ENCODE data around the gene TCTN2. TPM values are rescaled to one million over a fixed set of nuclear protein-coding genes. Genes with fewer than 3 reads are reported as not detected.

TCTN2 gene
- polyA plus RNA-seq, 3 donors: 0.24 to 1.1 TPM; not detected in 1

- DNase-seq: no peak
- Histone ChIP-seq H3K79me2 (ENCODE audit: insufficient read depth, low read length) (peaks cover 29% of the 10 kb centered on the region), H3K4me3 (replicated peaks in 1 of 3; ENCODE audit: low read depth in 2 of 3, low read length in 3 of 3) (peak overlapping the region in 1 of 3 experiments; percentile 96), H3K36me3 (replicated peaks in 1 of 2; ENCODE audit: control insufficient read depth in 1 of 2, insufficient read depth in 2 of 2, low read length in 2 of 2) (peaks cover 0 to 4% of the 10 kb centered on the region in 2 donors), H3K9ac (ENCODE audit: insufficient read depth, low read length, poor library complexity, severe bottlenecking) (no peak overlapping the region), H4K20me1 (ENCODE audit: insufficient read depth, low read length) (peaks cover 5% of the 10 kb centered on the region), H3K27ac (ENCODE audit: low read depth in 1 of 2, low read length in 2 of 2) (no peak overlapping the region), H3K27me3 (ENCODE audit: control insufficient read depth in 2 of 2, insufficient read depth in 2 of 2, low read length in 2 of 2) (no peaks in the 10 kb centered on the region), H3K4me2 (replicated peaks; ENCODE audit: extremely low read depth, low read length, poor library complexity, severe bottlenecking) (peak overlapping the region; percentile 99), H3K4me1 (ENCODE audit: control insufficient read depth in 1 of 2, insufficient read depth in 2 of 2, low read length in 2 of 2) (peaks cover 24 to 26% of the 10 kb centered on the region in 2 donors), H2AFZ (ENCODE audit: insufficient read depth, low read depth, low read length, poor library complexity, severe bottlenecking) (peak overlapping the region; percentile 45), H3K9me3 (replicated peaks in 1 of 2; ENCODE audit: control insufficient read depth in 1 of 2, insufficient read depth in 1 of 2, low read length in 2 of 2) (no peaks in the 10 kb centered on the region)
- Mint-ChIP-seq H3K36me3 (peaks cover 5 to 12% of the 10 kb centered on the region in 2 donors), H3K4me3 (peak overlapping the region; percentile 55 to 92), H3K4me1 (peaks cover 30% of the 10 kb centered on the region), H3K9me3 (peaks cover 0 to 3% (median 0%) of the 10 kb centered on the region in 7 donors), H3K27ac (peak overlapping the region in 3 of 7 donors; percentile 31 to 75 (median 43)), H3K27me3 (ENCODE audit: low read depth in 3 of 3) (peaks cover 0 to 12% (median 2%) of the 10 kb centered on the region in 3 donors)
- 31% methylated on average over 5 of the region's 10 CpGs for WGBS (ENCODE audit: insufficient coverage)
- TF ChIP-seq CTCF (IDR thresholded peaks at IDR 0.05): no peak
- intact Hi-C loops (cut with micrococcal nuclease): loop anchor here in 1 of 2 donors (5.0 kb wide), 1 partner anchor 42 kb away; the partner anchor contains the start of gene TCTN2
Observed at GRCh38 chr12:123713823-123714585, 43.1 kb downstream of the TCTN2 start.

- Mint-ChIP-seq H3K4me1 (peaks cover 30% of the 10 kb centered on the region), H3K27me3 (ENCODE audit: low read depth in 3 of 3) (peaks cover 0 to 12% (median 2%) of the 10 kb centered on the region in 3 donors), H3K9me3 (peaks cover 0 to 3% (median 0%) of the 10 kb centered on the region in 7 donors), H3K36me3 (peaks cover 13 to 24% of the 10 kb centered on the region in 2 donors), H3K27ac (no peak overlapping the region), H3K4me3 (no peak overlapping the region)
- Histone ChIP-seq H3K27ac (ENCODE audit: low read depth in 1 of 2, low read length in 2 of 2) (no peak overlapping the region), H4K20me1 (ENCODE audit: insufficient read depth, low read length) (peaks cover 5% of the 10 kb centered on the region), H3K9me3 (replicated peaks in 1 of 2; ENCODE audit: control insufficient read depth in 1 of 2, insufficient read depth in 1 of 2, low read length in 2 of 2) (no peaks in the 10 kb centered on the region), H3K4me2 (replicated peaks; ENCODE audit: extremely low read depth, low read length, poor library complexity, severe bottlenecking) (no peak overlapping the region), H3K9ac (ENCODE audit: insufficient read depth, low read length, poor library complexity, severe bottlenecking) (no peak overlapping the region), H3K36me3 (replicated peaks in 1 of 2; ENCODE audit: control insufficient read depth in 1 of 2, insufficient read depth in 2 of 2, low read length in 2 of 2) (peaks cover 7 to 16% of the 10 kb centered on the region in 2 donors), H3K79me2 (ENCODE audit: insufficient read depth, low read length) (peaks cover 29% of the 10 kb centered on the region), H3K27me3 (ENCODE audit: control insufficient read depth in 2 of 2, insufficient read depth in 2 of 2, low read length in 2 of 2) (no peaks in the 10 kb centered on the region), H3K4me1 (ENCODE audit: control insufficient read depth in 1 of 2, insufficient read depth in 2 of 2, low read length in 2 of 2) (peaks cover 24 to 26% of the 10 kb centered on the region in 2 donors), H3K4me3 (replicated peaks in 1 of 3; ENCODE audit: low read depth in 2 of 3, low read length in 3 of 3) (no peak overlapping the region), H2AFZ (ENCODE audit: insufficient read depth, low read depth, low read length, poor library complexity, severe bottlenecking) (no peak overlapping the region)
- TF ChIP-seq CTCF (IDR thresholded peaks at IDR 0.05): no peak
- no CpG with 5 or more reads among the region's 2 CpGs for WGBS (ENCODE audit: insufficient coverage)
- no peak for DNase-seq
- intact Hi-C loops (cut with micrococcal nuclease): no loop called here
Observed at GRCh38 chr12:123715195-123715594, 44.3 kb downstream of the TCTN2 start.

Measured in CD14-positive monocyte (primary cell).